Measurements from ENCODE around the gene HDAC10.

HDAC10 gene

DNA sequence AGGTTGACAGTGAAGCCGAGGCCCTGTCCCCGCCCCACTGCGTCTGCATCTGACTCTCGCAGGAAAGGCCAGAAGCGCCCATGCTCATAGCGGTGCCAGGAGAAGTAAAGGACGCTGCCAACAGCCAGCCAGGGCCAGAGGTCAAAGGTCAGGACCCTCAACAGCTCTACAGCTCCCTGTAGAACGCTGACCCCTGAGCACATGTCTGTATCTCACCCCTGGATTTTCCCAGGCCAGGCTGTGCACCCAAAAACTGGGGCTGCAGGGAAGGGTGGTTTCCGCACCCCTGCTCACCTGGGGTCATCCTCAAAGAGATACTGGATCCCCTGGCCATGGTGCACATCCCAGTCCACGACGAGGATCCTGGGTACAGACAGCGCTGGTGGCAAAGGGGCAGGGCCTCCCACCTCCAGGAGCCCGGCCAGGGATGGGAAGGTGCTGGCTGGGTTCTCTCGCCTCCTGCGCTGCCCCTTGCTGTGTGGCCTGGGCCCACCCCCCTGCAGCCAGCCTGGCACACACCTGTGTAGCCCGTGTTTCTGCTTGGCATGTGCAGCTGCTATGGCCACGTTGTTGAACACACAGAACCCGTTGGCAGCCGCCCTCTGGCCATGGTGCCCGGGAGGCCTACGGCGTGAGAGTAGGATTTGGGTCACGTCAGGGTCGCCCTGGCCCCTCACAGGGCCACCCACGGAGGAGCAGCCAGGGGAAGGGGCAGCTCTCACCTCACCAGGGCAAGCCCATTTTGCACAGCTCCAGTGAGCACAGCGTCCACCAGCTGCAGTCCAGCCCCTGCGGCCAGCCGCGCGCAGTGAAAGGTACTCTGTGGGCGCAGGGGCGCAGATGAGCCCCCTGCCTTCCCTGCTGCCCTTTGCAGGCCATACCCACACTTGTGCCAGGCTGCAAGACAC is 1.5 kb downstream of the HDAC10 start:
- Histone ChIP-seq H3K36me3 (ENCODE audit: control insufficient read depth in 1 of 2, insufficient read depth in 2 of 2, low read length in 2 of 2) (peaks cover 8 to 18% of the 10 kb centered on the region in 2 donors), H3K4me1 (ENCODE audit: control insufficient read depth in 1 of 2, insufficient read depth in 2 of 2, low read length in 2 of 2) (peaks cover 0 to 30% of the 10 kb centered on the region in 2 donors), H3K4me3 (ENCODE audit: low read depth in 1 of 2, low read length in 2 of 2) (peak overlapping the region; percentile 56 to 85), H3K27me3 (ENCODE audit: low read depth, low read length) (no peaks in the 10 kb centered on the region), H3K27ac (ENCODE audit: low read length) (no peak overlapping the region), H3K9me3 (ENCODE audit: control insufficient read depth in 1 of 2, low read length in 2 of 2) (no peaks in the 10 kb centered on the region)

DNA sequence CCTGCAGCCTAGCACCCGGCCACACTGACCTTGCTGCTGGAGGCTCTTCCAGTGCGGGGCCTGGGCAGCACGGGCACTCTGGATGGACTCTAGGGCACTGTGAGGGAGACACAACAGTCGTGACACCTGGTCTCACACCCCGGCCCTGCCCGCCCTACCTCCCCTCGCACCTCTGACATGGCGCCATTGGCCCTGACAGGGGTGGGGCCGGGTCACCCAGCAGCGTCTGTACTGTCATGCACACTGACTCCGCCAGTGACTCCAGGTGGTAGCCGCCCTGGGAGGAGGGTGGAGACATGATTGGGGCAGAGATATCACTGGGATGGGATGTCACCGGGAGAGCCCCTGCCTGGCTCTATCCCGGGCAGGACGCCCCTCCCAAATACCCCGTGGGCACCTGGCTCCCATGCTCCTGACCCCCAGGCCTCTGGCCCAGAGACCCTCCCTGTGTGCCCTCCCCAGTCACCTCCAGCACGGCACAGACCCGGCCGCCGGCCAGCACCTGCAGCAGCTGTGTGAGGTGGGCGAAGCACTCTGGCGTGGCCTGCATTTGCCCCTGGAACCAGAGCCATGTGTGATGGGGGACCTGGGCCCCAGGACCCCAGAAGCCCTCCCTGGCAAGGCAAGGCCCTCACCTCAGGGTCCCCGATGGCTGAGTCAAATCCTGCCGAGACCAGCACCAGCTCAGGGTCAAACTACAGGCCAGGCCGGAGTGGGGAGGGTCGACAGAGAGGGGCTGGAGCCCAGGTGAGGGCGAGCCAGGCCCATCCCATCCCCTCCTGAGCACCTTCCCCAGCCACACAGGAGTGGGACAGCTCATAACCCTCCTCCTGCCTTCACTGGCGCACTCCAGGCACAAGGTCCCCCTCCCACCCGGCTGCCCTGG is 2.6 kb downstream of the HDAC10 start:
- Histone ChIP-seq H3K27me3 (ENCODE audit: low read depth, low read length) (no peaks in the 10 kb centered on the region), H3K4me3 (ENCODE audit: low read depth in 1 of 2, low read length in 2 of 2) (no peak overlapping the region), H3K9me3 (ENCODE audit: control insufficient read depth in 1 of 2, low read length in 2 of 2) (no peaks in the 10 kb centered on the region), H3K36me3 (ENCODE audit: control insufficient read depth in 1 of 2, insufficient read depth in 2 of 2, low read length in 2 of 2) (peaks cover 8 to 19% of the 10 kb centered on the region in 2 donors), H3K4me1 (ENCODE audit: control insufficient read depth in 1 of 2, insufficient read depth in 2 of 2, low read length in 2 of 2) (peaks cover 4 to 37% of the 10 kb centered on the region in 2 donors), H3K27ac (ENCODE audit: low read length) (no peak overlapping the region)

DNA sequence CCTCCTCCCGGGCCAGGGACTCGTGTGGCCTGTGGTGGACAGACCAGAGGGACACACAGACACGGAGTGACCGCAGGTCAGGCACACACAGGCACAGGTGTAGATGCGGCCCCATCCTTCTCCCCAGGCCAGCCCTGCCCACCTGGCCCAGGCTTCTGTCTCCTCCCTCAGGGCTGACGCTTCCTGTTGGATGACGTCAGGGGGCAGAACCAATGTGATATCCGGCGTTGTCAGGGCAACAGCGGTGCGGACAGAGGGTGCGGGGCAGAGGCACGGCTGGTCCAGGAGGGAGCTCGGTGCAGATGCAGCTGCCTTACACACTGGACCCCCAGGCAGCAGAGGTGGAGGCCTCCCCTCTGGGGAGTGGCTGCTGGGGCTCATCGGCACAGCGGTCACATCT is 3.3 kb downstream of the HDAC10 start:
- H3K27me3 ChIP-seq (ENCODE audit: low read depth, low read length), result no peaks in the 10 kb centered on the region
- no peaks in the 10 kb centered on the region for H3K9me3 ChIP-seq (ENCODE audit: control insufficient read depth in 1 of 2, low read length in 2 of 2)
- peaks cover 4 to 44% of the 10 kb centered on the region in 2 donors for H3K4me1 ChIP-seq (ENCODE audit: control insufficient read depth in 1 of 2, insufficient read depth in 2 of 2, low read length in 2 of 2)
- H3K27ac ChIP-seq (ENCODE audit: low read length), result no peak overlapping the region
- H3K36me3 ChIP-seq (ENCODE audit: control insufficient read depth in 1 of 2, insufficient read depth in 2 of 2, low read length in 2 of 2), result peaks cover 8 to 19% of the 10 kb centered on the region in 2 donors
- no peak overlapping the region for H3K4me3 ChIP-seq (ENCODE audit: low read depth in 1 of 2, low read length in 2 of 2)

DNA sequence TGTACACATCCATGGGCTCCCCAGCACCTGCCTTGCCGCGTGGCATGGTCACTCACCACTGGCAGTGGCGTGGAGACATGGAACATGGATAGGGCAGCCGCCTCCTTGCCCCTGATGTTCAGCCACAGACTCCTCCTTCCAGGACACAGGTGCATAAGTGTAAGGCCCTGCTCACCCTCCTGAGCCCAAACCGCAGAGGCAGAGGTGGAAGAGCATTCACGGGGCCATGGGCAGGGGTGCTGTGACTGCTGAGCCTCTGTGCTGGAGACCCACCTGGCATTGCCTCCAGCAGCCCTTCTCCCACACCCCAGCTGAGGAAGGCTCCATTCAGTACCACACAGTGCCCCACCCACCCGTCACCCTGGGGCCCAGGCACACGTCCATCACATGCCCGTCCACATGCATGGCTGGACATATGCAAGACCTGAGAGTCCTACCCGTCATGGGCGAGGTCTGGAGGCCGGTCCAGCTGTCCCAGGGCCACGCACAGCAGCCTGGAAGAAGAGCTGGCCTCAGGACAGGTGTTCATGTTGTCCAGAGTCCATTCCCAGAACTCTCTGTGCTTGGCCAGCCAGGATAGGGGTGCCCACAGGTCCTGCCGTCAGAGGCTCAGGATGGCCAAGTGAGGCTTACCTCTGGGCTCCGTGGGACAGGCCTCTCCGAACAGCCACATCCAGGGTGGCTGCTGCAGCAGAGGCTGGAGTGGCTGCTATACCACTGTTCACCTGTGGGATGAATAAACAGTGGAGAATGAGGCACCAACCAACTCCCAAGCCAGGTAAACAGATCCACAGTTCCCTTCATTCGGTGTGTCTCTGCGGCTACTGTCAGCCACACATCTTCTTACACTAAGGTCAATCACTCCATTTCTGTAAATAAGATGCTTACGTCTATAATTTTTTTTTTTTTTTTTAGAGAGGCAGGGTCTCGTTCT is 4.6 kb downstream of the HDAC10 start:
- Histone ChIP-seq H3K9me3 (ENCODE audit: control insufficient read depth in 1 of 2, low read length in 2 of 2) (no peaks in the 10 kb centered on the region), H3K4me1 (ENCODE audit: control insufficient read depth in 1 of 2, insufficient read depth in 2 of 2, low read length in 2 of 2) (peaks cover 8 to 51% of the 10 kb centered on the region in 2 donors), H3K27ac (ENCODE audit: low read length) (peak overlapping the region; percentile 63), H3K36me3 (ENCODE audit: control insufficient read depth in 1 of 2, insufficient read depth in 2 of 2, low read length in 2 of 2) (peaks cover 8 to 19% of the 10 kb centered on the region in 2 donors), H3K4me3 (ENCODE audit: low read depth in 1 of 2, low read length in 2 of 2) (peak overlapping the region in 1 of 2 donors; percentile 98), H3K27me3 (ENCODE audit: low read depth, low read length) (no peaks in the 10 kb centered on the region)

DNA sequence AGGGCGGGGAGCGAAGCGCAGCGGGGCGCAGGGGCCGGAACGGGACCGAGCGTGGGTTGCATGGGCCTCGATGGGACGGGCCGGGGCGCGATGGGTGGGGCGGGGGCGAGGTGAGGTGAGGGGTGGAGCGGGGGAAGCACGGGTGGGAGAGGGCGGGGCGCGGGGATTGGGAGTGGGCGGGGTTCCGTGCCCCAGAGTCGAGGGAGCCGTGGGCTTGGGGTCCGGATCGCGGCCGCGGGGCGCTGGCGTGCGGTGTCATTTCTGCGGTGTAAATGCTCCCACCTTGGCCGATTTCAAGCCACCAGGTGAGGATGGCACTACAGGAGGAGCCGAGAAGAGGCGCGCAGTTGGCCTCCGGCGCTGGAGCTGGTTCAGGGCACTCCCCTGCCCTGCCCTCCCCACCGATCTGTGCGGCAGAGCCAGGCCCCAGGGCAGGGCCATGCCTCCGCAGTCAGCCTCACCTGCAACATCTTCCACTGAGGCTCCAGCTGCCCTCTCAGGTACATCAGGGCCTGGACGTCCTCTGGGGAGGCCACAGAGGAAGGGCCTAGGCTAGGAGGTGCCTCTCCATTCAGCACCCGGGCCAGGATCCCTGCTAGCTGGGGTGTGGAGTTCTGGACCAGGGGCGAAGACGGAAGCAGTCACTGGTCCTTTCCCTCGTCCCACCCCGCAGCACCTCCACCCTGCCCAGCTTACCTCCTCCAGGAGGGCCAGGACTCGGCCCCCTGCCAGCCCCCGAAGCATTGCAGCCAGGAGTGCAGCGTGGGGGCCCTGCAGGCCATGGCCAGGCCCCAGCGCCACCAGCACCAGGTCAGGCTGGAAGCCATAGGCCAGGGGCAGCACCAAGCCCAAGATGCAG is 5.6 kb downstream of the HDAC10 start:
- peak overlapping the region; percentile 88 to 98 for H3K4me3 ChIP-seq (ENCODE audit: low read depth in 1 of 2, low read length in 2 of 2)
- peaks cover 8 to 51% of the 10 kb centered on the region in 2 donors for H3K4me1 ChIP-seq (ENCODE audit: control insufficient read depth in 1 of 2, insufficient read depth in 2 of 2, low read length in 2 of 2)
- peaks cover 8 to 19% of the 10 kb centered on the region in 2 donors for H3K36me3 ChIP-seq (ENCODE audit: control insufficient read depth in 1 of 2, insufficient read depth in 2 of 2, low read length in 2 of 2)
- no peaks in the 10 kb centered on the region for H3K9me3 ChIP-seq (ENCODE audit: control insufficient read depth in 1 of 2, low read length in 2 of 2)
- H3K27ac ChIP-seq (ENCODE audit: low read length), result peak overlapping the region; percentile 89
- H3K27me3 ChIP-seq (ENCODE audit: low read depth, low read length), result no peaks in the 10 kb centered on the region

DNA sequence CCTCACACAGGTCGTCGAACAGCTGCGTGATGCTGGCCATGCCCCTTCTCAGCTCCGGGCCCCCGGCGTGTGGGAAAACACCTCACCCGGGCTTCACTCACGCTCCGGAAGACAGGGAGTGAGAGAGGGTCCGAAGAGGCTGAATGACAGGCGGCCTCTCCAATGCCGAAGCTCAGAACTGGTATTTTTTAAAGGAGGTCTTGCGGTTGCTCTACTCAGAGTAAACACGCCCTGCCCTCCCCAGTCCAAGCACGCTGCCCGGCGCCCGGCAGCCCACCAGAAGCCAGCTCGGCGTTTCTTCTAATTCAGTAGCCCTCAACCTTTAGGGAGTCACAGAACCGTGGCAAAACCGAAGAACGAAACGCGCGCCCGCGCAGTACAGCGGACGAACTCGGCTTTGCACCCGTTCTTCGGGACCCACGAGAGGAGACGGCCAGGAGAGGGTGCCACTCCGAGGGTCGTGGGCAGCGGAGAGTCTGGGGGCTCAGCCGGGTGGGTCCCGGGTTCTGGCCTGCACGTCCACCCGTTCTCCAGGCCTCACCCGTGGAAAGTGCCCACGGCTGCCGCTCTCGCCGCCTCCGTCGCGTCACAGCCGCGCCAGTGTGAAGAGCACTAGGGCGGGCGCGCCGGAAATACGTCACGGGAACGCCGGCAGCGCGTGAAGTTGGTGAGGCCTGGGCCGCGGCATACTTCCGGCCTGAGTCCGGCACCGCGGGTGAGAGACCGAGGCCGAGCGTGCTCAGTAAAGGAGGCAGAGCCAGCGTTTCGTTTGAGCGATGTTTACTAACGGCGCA is 6.4 kb downstream of the HDAC10 start, which contains the start of gene TUBGCP6:
Gene TUBGCP6, minus strand, starts transcription at position 604 of the 794 bp plus-strand sequence. Its CDS starts 564 bp downstream, at position 40.
- Histone ChIP-seq H3K36me3 (ENCODE audit: control insufficient read depth in 1 of 2, insufficient read depth in 2 of 2, low read length in 2 of 2) (peaks cover 8 to 27% of the 10 kb centered on the region in 2 donors), H3K27me3 (ENCODE audit: low read depth, low read length) (no peaks in the 10 kb centered on the region), H3K4me1 (ENCODE audit: control insufficient read depth in 1 of 2, insufficient read depth in 2 of 2, low read length in 2 of 2) (peaks cover 8 to 43% of the 10 kb centered on the region in 2 donors), H3K9me3 (ENCODE audit: control insufficient read depth in 1 of 2, low read length in 2 of 2) (no peaks in the 10 kb centered on the region), H3K27ac (ENCODE audit: low read length) (peak within 1 kb of the TSS; percentile 89), H3K4me3 (ENCODE audit: low read depth in 1 of 2, low read length in 2 of 2) (peak within 1 kb of the TSS; percentile 88 to 98)

DNA sequence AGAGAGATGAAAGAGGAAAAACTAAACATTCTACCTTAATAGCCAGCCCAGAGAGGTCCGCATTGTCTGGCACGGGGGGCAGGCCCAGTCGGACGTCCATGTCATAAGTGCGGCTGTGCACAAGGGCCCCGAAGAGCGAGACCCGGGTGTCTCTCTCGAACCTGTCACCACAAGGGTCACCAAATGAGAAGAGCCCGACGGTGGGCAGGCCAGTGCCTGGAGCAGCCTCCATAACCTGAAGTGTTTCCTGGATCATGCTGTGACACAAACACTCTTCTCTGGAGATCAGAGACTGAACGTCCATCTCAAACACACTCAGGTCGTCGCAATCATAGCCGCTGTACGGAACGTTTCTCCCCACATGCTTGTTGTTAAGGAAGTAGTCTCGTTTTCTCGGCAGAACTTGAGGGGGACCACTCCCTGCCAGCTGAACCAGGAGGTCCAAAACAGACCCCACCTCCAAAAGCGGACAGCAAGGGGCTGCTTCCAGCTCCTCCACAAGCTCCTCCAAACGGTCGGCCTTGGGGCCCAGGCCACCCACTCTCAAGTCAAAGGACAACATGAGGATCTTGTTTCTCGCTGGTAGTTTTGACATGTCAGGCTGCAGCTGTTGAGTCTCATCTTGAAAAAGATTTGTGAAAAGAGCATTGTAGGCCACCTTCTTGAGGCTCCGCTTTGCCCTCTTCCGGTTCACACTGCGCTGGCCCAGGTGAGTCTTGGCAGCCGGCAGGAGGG is 7.2 kb downstream of the HDAC10 start:
- Histone ChIP-seq H3K4me3 (ENCODE audit: low read depth in 1 of 2, low read length in 2 of 2) (peak overlapping the region; percentile 88 to 98), H3K36me3 (ENCODE audit: control insufficient read depth in 1 of 2, insufficient read depth in 2 of 2, low read length in 2 of 2) (peaks cover 8 to 32% of the 10 kb centered on the region in 2 donors), H3K27ac (ENCODE audit: low read length) (peak overlapping the region; percentile 89), H3K4me1 (ENCODE audit: control insufficient read depth in 1 of 2, insufficient read depth in 2 of 2, low read length in 2 of 2) (peaks cover 8 to 40% of the 10 kb centered on the region in 2 donors), H3K9me3 (ENCODE audit: control insufficient read depth in 1 of 2, low read length in 2 of 2) (no peaks in the 10 kb centered on the region), H3K27me3 (ENCODE audit: low read depth, low read length) (no peaks in the 10 kb centered on the region)

DNA sequence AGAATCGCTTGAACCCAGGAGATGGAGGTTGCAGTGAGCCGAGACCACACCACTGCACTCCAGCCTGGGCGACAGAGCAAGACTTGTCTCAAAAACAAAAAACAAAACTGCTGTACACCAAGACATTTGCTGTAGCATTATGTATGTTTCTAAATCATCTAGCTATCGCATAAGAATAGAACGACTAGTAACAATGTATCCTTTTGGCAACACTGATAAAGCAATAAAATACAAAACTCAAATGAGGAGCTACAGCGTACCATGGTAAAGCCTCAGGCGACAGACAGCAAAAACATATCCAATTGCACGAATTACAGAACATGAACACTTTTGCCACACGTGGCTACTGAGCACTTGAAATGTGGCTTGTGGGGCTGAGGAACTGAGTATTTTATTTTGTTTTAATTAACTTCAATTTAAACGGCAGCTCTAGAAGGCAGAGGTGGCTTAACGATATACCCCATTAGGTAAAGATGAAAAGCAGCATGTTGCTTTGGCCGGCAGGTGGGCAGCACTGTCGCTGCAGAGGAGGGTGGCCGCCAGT is 8.6 kb downstream of the HDAC10 start:
- Histone ChIP-seq H3K27ac (ENCODE audit: low read length) (no peak overlapping the region), H3K4me1 (ENCODE audit: control insufficient read depth in 1 of 2, insufficient read depth in 2 of 2, low read length in 2 of 2) (peaks cover 8 to 42% of the 10 kb centered on the region in 2 donors)

DNA sequence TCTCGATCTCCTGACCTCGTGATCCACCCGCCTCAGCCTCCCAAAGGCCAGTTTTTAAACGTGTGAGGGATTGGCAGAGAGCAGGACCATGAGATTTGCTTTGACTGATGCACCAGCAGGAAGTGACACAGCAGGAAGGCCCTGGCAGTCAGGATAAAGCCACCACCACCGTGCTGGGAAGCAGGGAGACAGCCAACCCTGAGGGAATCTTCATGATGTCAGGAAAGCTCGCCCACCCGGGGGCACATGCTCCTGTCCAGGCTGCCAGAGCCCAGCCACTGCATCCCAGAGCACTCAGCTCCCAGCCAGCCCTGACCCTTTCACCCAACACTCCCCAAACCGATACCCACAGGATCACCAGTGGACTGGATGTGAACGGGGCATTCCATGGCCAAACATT is 12.3 kb downstream of the HDAC10 start:
- H3K9me3 ChIP-seq (ENCODE audit: control insufficient read depth in 1 of 2, low read length in 2 of 2), result no peaks in the 10 kb centered on the region
- no peak overlapping the region for H3K27ac ChIP-seq (ENCODE audit: low read length)
- H3K36me3 ChIP-seq (ENCODE audit: control insufficient read depth in 1 of 2, insufficient read depth in 2 of 2, low read length in 2 of 2), result peaks cover 0 to 29% of the 10 kb centered on the region in 2 donors
- H3K4me1 ChIP-seq (ENCODE audit: control insufficient read depth in 1 of 2, insufficient read depth in 2 of 2, low read length in 2 of 2), result peaks cover 7 to 29% of the 10 kb centered on the region in 2 donors
- no peaks in the 10 kb centered on the region for H3K27me3 ChIP-seq (ENCODE audit: low read depth, low read length)
- H3K4me3 ChIP-seq (ENCODE audit: low read depth in 1 of 2, low read length in 2 of 2), result no peak overlapping the region

More for the DNA sequence above, 8.6 kb downstream of the HDAC10 start:
- H3K27me3 ChIP-seq (ENCODE audit: low read depth, low read length), result no peaks in the 10 kb centered on the region
- no peaks in the 10 kb centered on the region for H3K9me3 ChIP-seq (ENCODE audit: control insufficient read depth in 1 of 2, low read length in 2 of 2)
- peaks cover 8 to 30% of the 10 kb centered on the region in 2 donors for H3K36me3 ChIP-seq (ENCODE audit: control insufficient read depth in 1 of 2, insufficient read depth in 2 of 2, low read length in 2 of 2)
- peak overlapping the region; percentile 42 to 98 for H3K4me3 ChIP-seq (ENCODE audit: low read depth in 1 of 2, low read length in 2 of 2)

Data from muscle layer of duodenum (tissue), 2 donors.